ENCODE data around the gene IGF2R. TPM values are rescaled to one million over a fixed set of nuclear protein-coding genes. Genes with fewer than 3 reads are reported as not detected.
A peak's percentile ranks its signal among the peaks of the same experiment; 100 is the strongest.
"Not testable (repeated sequence)": the region's sequence is repeated elsewhere in the genome, so short reads cannot be mapped to it uniquely, and the experiment has no call there.

The IGF2R gene
- total RNA-seq, 1 donor from 2014 or later, result 93.1 TPM

- DNase-seq, result no peak
Measured at GRCh38 chr6:160127270-160128124, 158.6 kb downstream of the IGF2R start.

- DNase-seq, result no peak
Measured at GRCh38 chr6:160128125-160128683, 159.3 kb downstream of the IGF2R start.

- DNase-seq, result no peak
Measured at GRCh38 chr6:160128879-160129516, 160.1 kb downstream of the IGF2R start.

- no peak for DNase-seq
Measured at GRCh38 chr6:160129881-160130615, 161.2 kb downstream of the IGF2R start.

- no peak for DNase-seq
Measured at GRCh38 chr6:160130729-160131484, 162.0 kb downstream of the IGF2R start.

- DNase-seq, result no peak
Measured at GRCh38 chr6:160131636-160132296, 162.9 kb downstream of the IGF2R start.

GRCh38 chr6:160132297-160132637 is 163.4 kb downstream of the IGF2R start:
- DNase-seq, result no peak

- no peak for DNase-seq
Measured at GRCh38 chr6:160132776-160133338, 164.0 kb downstream of the IGF2R start.

- no peak for DNase-seq
Measured at GRCh38 chr6:160133441-160134336, 164.8 kb downstream of the IGF2R start.

GRCh38 chr6:160134337-160134751 is 165.5 kb downstream of the IGF2R start:
- not testable (repeated sequence) for DNase-seq

- no peak for DNase-seq
Measured at GRCh38 chr6:160134779-160135547, 166.1 kb downstream of the IGF2R start.

GRCh38 chr6:160135907-160136655 is 167.2 kb downstream of the IGF2R start:
- DNase-seq, result no peak

GRCh38 chr6:160137130-160137988 is 168.5 kb downstream of the IGF2R start:
- DNase-seq, result no peak

- peak; percentile 44 for DNase-seq
Measured at GRCh38 chr6:160137989-160138835, 169.3 kb downstream of the IGF2R start.

GRCh38 chr6:160138839-160139419 is 170.0 kb downstream of the IGF2R start:
- no peak for DNase-seq

- DNase-seq, result no peak
Measured at GRCh38 chr6:160139420-160139851, 170.6 kb downstream of the IGF2R start.
